ENCODE measurements around the gene APCDD1L. TPM values are rescaled to one million over a fixed set of nuclear protein-coding genes. Genes with fewer than 3 reads are reported as not detected.

APCDD1L gene
- total RNA-seq, 1 donor from 2014 or later, result 4.2 TPM

- Histone ChIP-seq H3K4me1 (ENCODE audit: control insufficient read depth in 3 of 3, insufficient read depth in 3 of 3, low read length in 3 of 3) (no peaks in the 10 kb centered on the region), H3K27ac (ENCODE audit: low read depth, low read length) (no peak overlapping the region), H3K36me3 (ENCODE audit: control insufficient read depth in 3 of 3, insufficient read depth in 3 of 3, low read length in 3 of 3) (peaks cover 0 to 2% (median 0%) of the 10 kb centered on the region in 3 donors), H3K9ac (ENCODE audit: low read depth in 1 of 3, low read length in 3 of 3) (no peak overlapping the region), H3K4me3 (ENCODE audit: low read length in 3 of 3) (no peak overlapping the region), H3K9me3 (ENCODE audit: control insufficient read depth in 3 of 3, low read length in 3 of 3) (peaks cover 0 to 12% (median 10%) of the 10 kb centered on the region in 3 donors), H3K27me3 (ENCODE audit: control insufficient read depth in 3 of 3, insufficient read depth in 3 of 3, low read length in 3 of 3) (no peaks in the 10 kb centered on the region)
Measured at GRCh38 chr20:58528412-58528811, 13.2 kb upstream of the APCDD1L start.

GRCh38 chr20:58526411-58526810 lies 11.2 kb upstream of the APCDD1L start:
- H3K36me3 ChIP-seq (ENCODE audit: control insufficient read depth in 3 of 3, insufficient read depth in 3 of 3, low read length in 3 of 3), result peaks cover 0 to 2% (median 0%) of the 10 kb centered on the region in 3 donors
- peaks cover 0 to 7% (median 2%) of the 10 kb centered on the region in 3 donors for H3K9me3 ChIP-seq (ENCODE audit: control insufficient read depth in 3 of 3, low read length in 3 of 3)
- H3K9ac ChIP-seq (ENCODE audit: low read depth in 1 of 3, low read length in 3 of 3), result no peak overlapping the region
- no peaks in the 10 kb centered on the region for H3K27me3 ChIP-seq (ENCODE audit: control insufficient read depth in 3 of 3, insufficient read depth in 3 of 3, low read length in 3 of 3)
- H3K4me3 ChIP-seq (ENCODE audit: low read length in 3 of 3), result no peak overlapping the region
- H3K27ac ChIP-seq (ENCODE audit: low read depth, low read length), result no peak overlapping the region
- no peaks in the 10 kb centered on the region for H3K4me1 ChIP-seq (ENCODE audit: control insufficient read depth in 3 of 3, insufficient read depth in 3 of 3, low read length in 3 of 3)

- Histone ChIP-seq H3K9me3 (ENCODE audit: control insufficient read depth in 3 of 3, low read length in 3 of 3) (peaks cover 0 to 7% (median 4%) of the 10 kb centered on the region in 3 donors), H3K36me3 (ENCODE audit: control insufficient read depth in 3 of 3, insufficient read depth in 3 of 3, low read length in 3 of 3) (peaks cover 0 to 2% (median 0%) of the 10 kb centered on the region in 3 donors), H3K9ac (ENCODE audit: low read depth in 1 of 3, low read length in 3 of 3) (no peak overlapping the region), H3K4me1 (ENCODE audit: control insufficient read depth in 3 of 3, insufficient read depth in 3 of 3, low read length in 3 of 3) (no peaks in the 10 kb centered on the region), H3K27me3 (ENCODE audit: control insufficient read depth in 3 of 3, insufficient read depth in 3 of 3, low read length in 3 of 3) (no peaks in the 10 kb centered on the region), H3K4me3 (ENCODE audit: low read length in 3 of 3) (no peak overlapping the region), H3K27ac (ENCODE audit: low read depth, low read length) (no peak overlapping the region)
Measured at GRCh38 chr20:58524814-58525213, 9.6 kb upstream of the APCDD1L start.

- Histone ChIP-seq H3K27me3 (ENCODE audit: control insufficient read depth in 3 of 3, insufficient read depth in 3 of 3, low read length in 3 of 3) (no peaks in the 10 kb centered on the region), H3K9ac (ENCODE audit: low read depth in 1 of 3, low read length in 3 of 3) (no peak overlapping the region), H3K36me3 (ENCODE audit: control insufficient read depth in 3 of 3, insufficient read depth in 3 of 3, low read length in 3 of 3) (peaks cover 0 to 2% (median 0%) of the 10 kb centered on the region in 3 donors), H3K4me1 (ENCODE audit: control insufficient read depth in 3 of 3, insufficient read depth in 3 of 3, low read length in 3 of 3) (no peaks in the 10 kb centered on the region), H3K4me3 (ENCODE audit: low read length in 3 of 3) (no peak overlapping the region), H3K27ac (ENCODE audit: low read depth, low read length) (no peak overlapping the region), H3K9me3 (ENCODE audit: control insufficient read depth in 3 of 3, low read length in 3 of 3) (peaks cover 0 to 7% (median 4%) of the 10 kb centered on the region in 3 donors)
Measured at GRCh38 chr20:58523971-58524315, 8.7 kb upstream of the APCDD1L start.

- no peaks in the 10 kb centered on the region for H3K4me1 ChIP-seq (ENCODE audit: control insufficient read depth in 3 of 3, insufficient read depth in 3 of 3, low read length in 3 of 3)
- H3K27me3 ChIP-seq (ENCODE audit: control insufficient read depth in 3 of 3, insufficient read depth in 3 of 3, low read length in 3 of 3), result no peaks in the 10 kb centered on the region
- H3K36me3 ChIP-seq (ENCODE audit: control insufficient read depth in 3 of 3, insufficient read depth in 3 of 3, low read length in 3 of 3), result peaks cover 0 to 2% (median 0%) of the 10 kb centered on the region in 3 donors
- peaks cover 0 to 7% (median 4%) of the 10 kb centered on the region in 3 donors for H3K9me3 ChIP-seq (ENCODE audit: control insufficient read depth in 3 of 3, low read length in 3 of 3)
- H3K9ac ChIP-seq (ENCODE audit: low read depth in 1 of 3, low read length in 3 of 3), result no peak overlapping the region
- H3K4me3 ChIP-seq (ENCODE audit: low read length in 3 of 3), result no peak overlapping the region
- H3K27ac ChIP-seq (ENCODE audit: low read depth, low read length), result no peak overlapping the region
Measured at GRCh38 chr20:58523072-58523970, 8.1 kb upstream of the APCDD1L start.

GRCh38 chr20:58522666-58523065 lies 7.5 kb upstream of the APCDD1L start:
- Histone ChIP-seq H3K4me1 (ENCODE audit: control insufficient read depth in 3 of 3, insufficient read depth in 3 of 3, low read length in 3 of 3) (no peaks in the 10 kb centered on the region), H3K27me3 (ENCODE audit: control insufficient read depth in 3 of 3, insufficient read depth in 3 of 3, low read length in 3 of 3) (no peaks in the 10 kb centered on the region), H3K36me3 (ENCODE audit: control insufficient read depth in 3 of 3, insufficient read depth in 3 of 3, low read length in 3 of 3) (peaks cover 0 to 2% (median 0%) of the 10 kb centered on the region in 3 donors), H3K9me3 (ENCODE audit: control insufficient read depth in 3 of 3, low read length in 3 of 3) (peaks cover 0 to 7% (median 4%) of the 10 kb centered on the region in 3 donors), H3K27ac (ENCODE audit: low read depth, low read length) (no peak overlapping the region), H3K4me3 (ENCODE audit: low read length in 3 of 3) (no peak overlapping the region), H3K9ac (ENCODE audit: low read depth in 1 of 3, low read length in 3 of 3) (no peak overlapping the region)

- Histone ChIP-seq H3K27me3 (ENCODE audit: control insufficient read depth in 3 of 3, insufficient read depth in 3 of 3, low read length in 3 of 3) (no peaks in the 10 kb centered on the region), H3K9me3 (ENCODE audit: control insufficient read depth in 3 of 3, low read length in 3 of 3) (peaks cover 0 to 7% (median 4%) of the 10 kb centered on the region in 3 donors), H3K4me3 (ENCODE audit: low read length in 3 of 3) (no peak overlapping the region), H3K27ac (ENCODE audit: low read depth, low read length) (no peak overlapping the region), H3K4me1 (ENCODE audit: control insufficient read depth in 3 of 3, insufficient read depth in 3 of 3, low read length in 3 of 3) (no peaks in the 10 kb centered on the region), H3K9ac (ENCODE audit: low read depth in 1 of 3, low read length in 3 of 3) (no peak overlapping the region), H3K36me3 (ENCODE audit: control insufficient read depth in 3 of 3, insufficient read depth in 3 of 3, low read length in 3 of 3) (peaks cover 0 to 2% (median 0%) of the 10 kb centered on the region in 3 donors)
Measured at GRCh38 chr20:58521763-58522162, 6.6 kb upstream of the APCDD1L start.

- Histone ChIP-seq H3K9me3 (ENCODE audit: control insufficient read depth in 3 of 3, low read length in 3 of 3) (peaks cover 0 to 2% (median 0%) of the 10 kb centered on the region in 3 donors), H3K4me3 (ENCODE audit: low read length in 3 of 3) (no peak overlapping the region), H3K4me1 (ENCODE audit: control insufficient read depth in 3 of 3, insufficient read depth in 3 of 3, low read length in 3 of 3) (no peaks in the 10 kb centered on the region), H3K27ac (ENCODE audit: low read depth, low read length) (no peak overlapping the region), H3K27me3 (ENCODE audit: control insufficient read depth in 3 of 3, insufficient read depth in 3 of 3, low read length in 3 of 3) (peaks cover 5 to 10% (median 8%) of the 10 kb centered on the region in 3 donors), H3K9ac (ENCODE audit: low read depth in 1 of 3, low read length in 3 of 3) (no peak overlapping the region), H3K36me3 (ENCODE audit: control insufficient read depth in 3 of 3, insufficient read depth in 3 of 3, low read length in 3 of 3) (peaks cover 0 to 2% (median 0%) of the 10 kb centered on the region in 3 donors)
Measured at GRCh38 chr20:58519940-58520712, 4.9 kb upstream of the APCDD1L start.

GRCh38 chr20:58518896-58519593 lies 3.8 kb upstream of the APCDD1L start:
- Histone ChIP-seq H3K4me3 (ENCODE audit: low read length in 3 of 3) (no peak overlapping the region), H3K9me3 (ENCODE audit: control insufficient read depth in 3 of 3, low read length in 3 of 3) (peaks cover 0 to 2% (median 0%) of the 10 kb centered on the region in 3 donors), H3K9ac (ENCODE audit: low read depth in 1 of 3, low read length in 3 of 3) (no peak overlapping the region), H3K36me3 (ENCODE audit: control insufficient read depth in 3 of 3, insufficient read depth in 3 of 3, low read length in 3 of 3) (no peaks in the 10 kb centered on the region), H3K4me1 (ENCODE audit: control insufficient read depth in 3 of 3, insufficient read depth in 3 of 3, low read length in 3 of 3) (no peaks in the 10 kb centered on the region), H3K27me3 (ENCODE audit: control insufficient read depth in 3 of 3, insufficient read depth in 3 of 3, low read length in 3 of 3) (peaks cover 12 to 20% (median 18%) of the 10 kb centered on the region in 3 donors), H3K27ac (ENCODE audit: low read depth, low read length) (no peak overlapping the region)

Measured in skeletal muscle tissue (tissue), 4 donors.